ENCODE data around the gene PRKCE.

GRCh38 chr2:45720210-45720609 is 68.7 kb downstream of the PRKCE start:
- TF ChIP-seq CTCF (IDR thresholded peaks at IDR 0.05) = no peak
- no peak for TF ChIP-seq POLR2AphosphoS5 (IDR thresholded peaks at IDR 0.05)
- no peak for TF ChIP-seq EP300 (IDR thresholded peaks at IDR 0.05)
- TF ChIP-seq POLR2A (IDR thresholded peaks at IDR 0.05) = no peak
